Activated gamma-delta T cell (primary cell): ENCODE measurements around the gene CSPG5.
A peak's percentile ranks its signal among the peaks of the same experiment; 100 is the strongest.

Experiments used
- DNase-seq: peaks from one replicate; lab custom pipeline; 2025; lab: John Stamatoyannopoulos, UW

The CSPG5 gene

DNA sequence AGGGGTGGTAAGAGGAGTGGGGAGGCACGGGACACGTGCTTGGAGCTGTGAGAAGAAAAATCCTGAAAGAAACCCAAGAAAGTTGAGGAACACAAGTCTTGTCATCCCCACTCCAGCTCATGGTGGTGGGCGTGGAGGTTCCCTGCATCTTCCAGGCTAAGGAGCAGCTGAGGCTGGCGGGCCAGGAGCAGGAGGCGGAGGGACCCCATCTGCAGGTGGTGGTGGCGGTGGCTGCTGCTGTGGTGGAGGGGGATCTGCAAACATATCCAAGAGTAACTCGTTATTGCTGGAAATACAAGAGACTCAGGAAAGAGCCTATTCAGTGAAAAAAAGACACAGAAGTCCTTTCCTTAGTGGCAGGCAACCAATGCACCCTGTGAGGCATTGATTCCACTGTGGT, 9.4 kb upstream of the CSPG5 start:
- no peak for DNase-seq

DNA sequence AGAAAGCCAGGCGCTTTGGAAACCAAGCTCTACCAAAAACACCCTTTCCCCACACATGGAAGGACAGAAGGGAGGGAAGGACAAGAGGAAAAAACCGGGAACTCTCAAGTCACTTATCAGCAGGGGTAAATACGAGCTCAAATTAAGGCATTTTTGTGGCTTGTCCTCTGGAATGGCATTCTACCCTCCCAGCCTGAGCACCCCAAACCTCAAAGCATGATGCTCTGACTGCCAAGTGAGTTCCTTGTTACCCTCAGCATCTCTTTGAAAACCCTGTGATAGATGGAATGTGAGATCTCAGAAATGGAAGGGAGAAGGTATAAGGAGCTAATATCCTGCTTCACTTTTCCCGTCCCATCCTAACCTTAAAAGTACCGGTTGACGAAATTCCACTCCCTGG, 8.1 kb upstream of the CSPG5 start:
- DNase-seq, result no peak

DNA sequence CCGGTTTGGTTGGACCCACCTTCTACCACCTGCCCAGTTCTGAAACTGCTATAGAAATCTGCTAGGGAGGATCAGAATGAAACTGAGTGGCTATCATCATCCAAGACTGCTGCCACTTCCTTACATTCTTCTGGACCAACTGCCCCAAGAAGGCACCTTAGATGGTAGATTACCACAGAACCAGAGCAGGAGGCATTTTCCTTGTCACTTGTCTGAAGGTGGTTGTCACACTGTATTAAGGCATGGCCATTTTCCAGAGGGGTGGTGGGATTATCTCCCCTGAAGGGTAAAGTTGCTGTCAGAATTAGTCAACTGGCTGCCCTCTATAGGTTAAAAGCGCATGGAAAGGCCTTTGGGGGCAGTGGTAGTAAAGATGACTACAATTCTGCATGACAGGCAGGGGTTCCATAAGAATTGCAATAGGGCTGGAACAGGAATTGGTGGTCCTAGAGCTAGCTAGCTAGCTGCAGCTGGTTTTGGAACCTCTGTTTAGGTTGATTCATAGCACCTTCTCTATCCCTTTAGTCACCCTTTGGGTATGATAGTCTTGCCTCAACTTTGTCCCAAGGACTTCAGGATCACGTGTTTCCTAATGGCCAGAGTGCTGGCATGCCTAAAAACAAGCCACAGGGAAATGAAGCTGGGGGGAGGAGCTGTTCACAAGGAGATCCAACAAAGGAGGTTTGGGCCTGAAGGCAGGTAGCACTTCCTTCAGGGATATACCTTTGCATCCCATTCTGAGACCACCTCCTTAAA, 4.8 kb upstream of the CSPG5 start:
- DNase-seq, result no peak

DNA sequence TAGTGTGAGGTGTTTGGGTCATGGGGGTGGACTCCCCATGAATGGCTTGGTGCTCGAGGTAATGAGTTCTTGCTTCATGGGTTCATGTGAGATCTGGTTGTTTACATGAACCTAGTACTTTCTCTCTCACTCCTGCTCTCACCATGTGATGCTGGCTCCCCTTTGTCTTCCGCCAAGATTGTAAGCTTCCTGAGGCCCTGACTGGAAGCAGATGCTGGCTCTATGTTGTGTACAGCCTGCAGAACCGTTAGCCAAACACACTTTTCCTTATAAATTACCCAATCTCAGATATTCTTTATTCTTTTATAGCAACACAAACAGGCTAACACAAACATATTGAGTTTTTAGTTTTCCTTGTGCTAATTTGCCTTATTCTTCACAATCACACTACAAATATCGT, 3.2 kb upstream of the CSPG5 start:
- DNase-seq, result no peak

DNA sequence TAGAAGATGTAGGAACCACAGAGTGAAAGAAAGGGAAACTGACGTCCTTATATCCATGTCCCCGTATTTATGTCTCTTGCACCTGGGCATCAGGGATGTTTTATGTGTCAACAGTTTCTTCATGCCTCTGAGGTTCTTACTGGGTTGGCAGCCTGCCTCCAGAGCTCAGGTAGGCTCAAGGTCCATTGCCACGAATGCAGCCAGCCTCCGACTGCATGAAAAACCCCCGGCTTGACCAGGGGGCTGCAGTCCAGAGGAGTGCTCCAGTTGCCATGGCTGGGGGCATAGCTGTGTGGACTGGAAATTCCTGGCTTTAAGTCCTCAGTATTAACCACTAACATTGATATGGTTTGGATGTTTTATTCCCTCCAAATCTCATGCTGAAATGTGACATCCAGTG, 2.8 kb upstream of the CSPG5 start:
- no peak for DNase-seq

DNA sequence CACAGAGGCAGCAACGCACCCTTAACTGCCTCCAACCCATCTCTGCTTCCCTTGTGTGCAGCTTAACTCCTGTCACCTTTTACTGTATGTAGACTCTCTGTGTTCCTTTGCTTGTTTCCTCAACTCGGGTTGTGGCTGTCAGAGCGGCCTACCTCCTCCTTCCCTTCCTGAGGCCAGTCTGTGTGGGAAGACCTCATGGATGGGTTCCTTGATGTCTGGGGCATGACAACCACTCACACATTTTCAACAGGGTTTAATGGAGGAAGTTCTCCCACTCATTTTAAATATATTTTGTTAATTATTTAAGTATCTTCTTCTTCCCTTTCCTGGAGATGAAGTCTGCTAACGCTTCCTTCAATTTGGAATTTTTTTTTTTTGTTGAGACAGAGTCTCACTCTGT, 1.8 kb upstream of the CSPG5 start:
- DNase-seq, result no peak

DNA sequence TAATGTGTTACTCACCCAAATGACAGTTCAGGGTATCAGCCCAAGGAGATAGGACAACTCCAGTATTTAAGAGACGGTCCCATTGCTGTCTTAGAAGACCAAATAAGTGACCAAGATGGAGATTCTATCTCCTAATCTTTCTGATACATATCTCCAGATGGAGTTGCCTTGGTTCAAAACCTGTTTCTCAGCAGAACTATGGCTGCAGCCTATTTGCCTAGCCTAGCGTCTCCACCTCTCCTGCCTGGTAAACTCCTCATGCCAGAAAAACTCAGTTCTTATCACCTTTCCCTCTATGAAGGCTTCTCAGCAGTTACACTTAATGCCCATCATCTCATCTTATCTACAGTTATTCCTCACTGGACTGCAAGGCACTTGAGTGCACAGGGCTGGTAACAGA, 1.2 kb upstream of the CSPG5 start:
- DNase-seq, result no peak

DNA sequence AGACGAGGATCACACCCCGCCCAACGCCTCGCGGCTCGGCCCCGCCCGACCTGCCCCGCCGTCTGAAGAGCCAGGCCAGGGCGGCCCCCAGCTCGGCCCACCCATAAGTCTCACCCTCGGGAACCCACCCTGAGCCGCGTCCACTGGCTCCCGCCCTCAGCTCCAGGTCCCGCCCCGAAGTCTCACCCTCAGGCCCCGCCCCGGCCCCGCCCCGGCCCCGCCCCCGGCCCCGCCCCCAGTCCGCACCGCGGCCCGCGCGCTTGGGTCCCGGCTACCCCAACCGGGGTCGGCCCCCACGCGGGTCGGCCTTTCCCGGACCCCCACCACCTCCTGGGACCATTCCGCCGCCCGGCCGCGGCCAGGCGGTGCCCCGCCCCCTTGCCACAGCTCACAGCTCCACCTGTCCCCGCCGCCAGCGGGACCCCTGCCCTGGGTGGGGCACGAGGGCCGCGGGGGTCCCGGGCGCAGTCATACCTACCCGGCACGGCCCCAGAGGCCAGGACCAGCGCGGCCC, 489 bp downstream of the CSPG5 start:
- DNase-seq, result peak; percentile 39

DNA sequence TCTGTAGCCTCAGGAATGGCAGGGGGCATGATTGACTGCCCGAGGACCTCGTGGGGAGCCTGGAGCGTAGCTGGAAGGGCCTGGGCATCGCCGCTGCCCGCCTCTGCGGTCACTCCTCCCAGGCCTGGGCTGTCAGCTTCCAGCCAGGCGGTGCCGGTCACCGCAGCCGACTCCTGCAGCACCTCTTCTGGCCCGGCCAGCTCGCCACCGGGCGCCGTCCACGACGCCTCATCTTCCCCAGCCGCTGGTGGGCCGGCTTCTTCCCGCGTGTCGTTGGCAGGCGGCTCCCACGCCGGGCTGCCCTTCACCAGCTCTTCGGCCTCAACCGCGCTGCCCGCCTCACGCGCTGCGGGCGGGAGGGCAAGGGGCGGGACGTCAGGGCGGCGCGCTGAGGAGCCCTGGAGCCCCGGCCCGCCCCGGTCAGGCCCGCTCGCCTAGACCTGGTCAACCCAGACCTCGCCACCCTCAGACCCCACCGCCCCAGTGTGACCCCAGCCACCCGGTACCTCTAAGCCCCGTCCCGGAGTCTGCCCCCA, 1.0 kb downstream of the CSPG5 start:
- no peak for DNase-seq

DNA sequence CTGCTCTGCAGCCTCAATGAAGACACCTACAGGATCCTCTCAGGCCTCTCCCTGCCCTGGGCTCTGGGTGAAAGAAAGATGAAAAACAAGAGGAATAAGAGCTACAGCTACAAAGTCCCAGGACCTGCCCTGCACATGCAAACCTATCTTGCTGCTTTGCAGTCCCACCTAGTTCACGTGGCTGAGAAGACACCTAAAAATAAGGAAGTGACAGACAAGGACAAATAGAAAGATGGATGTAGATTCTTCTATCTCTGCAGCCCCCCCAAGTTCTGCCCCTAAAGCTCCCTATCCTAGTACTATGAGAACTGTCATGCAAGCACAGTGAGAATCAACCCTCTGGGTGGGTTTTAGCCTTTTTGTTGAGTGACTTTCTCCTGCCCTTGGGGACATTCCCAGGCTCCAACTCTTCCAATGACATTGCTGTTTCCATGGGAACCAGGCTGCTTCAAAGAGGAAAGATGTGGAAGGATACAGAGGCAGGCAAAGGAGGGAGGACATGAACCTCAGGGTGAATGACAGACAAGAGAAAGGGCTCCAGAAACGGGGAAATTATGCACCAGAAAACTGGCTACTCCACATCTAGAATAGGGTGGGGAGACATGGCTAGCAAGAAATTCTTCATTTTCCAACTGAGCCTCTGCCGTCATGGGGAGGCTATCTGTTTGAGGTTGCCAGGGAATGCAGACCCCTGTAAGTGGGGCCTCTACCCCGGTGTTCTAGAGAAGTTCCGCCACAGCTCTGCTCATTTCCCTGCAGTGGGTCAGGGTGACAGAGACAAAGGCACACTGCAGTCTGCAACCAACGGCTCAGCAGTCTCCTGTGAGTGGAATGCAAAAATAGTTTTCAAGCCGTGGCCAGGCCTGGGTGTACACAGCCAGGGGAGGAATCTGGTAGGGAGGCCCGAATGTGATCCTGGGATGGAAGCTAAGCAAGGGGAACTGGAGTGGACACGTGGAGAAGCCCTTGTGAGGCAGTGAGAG, 5.2 kb downstream of the CSPG5 start:
- no peak for DNase-seq

DNA sequence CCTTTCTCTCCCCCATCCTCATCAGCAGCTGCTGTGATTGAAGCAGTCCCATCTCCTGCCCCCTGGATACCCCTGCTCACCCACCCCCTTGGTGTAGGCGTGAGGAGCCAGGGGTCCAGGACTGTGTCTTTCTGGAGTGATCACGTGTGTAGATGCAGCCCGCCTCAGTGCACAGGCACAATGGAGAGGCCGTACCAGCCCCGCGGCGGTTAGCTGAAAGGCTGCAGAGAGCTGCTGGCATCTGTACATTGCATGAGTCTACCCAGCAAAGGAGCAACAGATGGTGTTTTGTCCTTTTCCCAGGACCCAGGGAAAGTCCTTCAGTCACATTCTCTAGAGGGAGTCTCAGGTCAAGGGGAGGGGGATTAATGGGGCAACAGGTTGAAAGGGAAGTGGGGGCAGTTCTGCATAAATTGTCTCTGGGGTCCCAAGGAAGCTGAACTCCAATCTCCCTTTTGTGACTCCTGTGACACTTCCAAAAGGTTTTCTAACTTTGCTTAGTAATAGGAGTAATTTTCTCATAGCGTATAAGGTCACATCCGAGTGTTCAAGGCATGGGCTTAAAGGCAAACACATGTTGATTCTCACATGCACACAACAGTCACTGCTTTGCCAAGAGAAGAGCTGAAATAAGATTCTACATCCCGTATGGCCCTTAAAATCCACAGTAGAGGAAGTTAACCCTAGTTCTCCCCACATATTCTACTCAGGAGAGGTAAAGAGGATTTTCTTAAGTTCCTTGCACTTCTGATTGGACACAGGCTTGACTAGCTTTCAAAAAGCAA, 7.1 kb downstream of the CSPG5 start:
- DNase-seq, result no peak

DNA sequence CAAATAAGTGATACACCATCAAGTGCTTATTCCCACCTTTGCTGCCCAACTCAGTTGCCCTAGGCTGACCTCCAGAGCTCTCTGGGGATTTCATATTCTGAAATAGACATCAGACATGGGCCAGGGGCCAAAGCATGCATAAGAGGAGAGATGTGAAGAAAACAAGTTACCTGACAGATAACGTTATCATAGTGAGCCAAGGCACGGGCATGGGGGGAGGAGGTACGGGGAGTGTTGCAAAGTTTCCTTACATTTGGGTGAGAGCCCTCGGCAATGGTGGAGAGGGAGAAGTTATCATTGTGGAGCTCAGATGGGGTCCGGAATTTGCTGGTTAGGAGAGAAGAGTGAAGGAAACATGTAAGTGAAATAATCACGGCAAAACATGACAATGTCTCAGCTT, 9.8 kb downstream of the CSPG5 start:
- no peak for DNase-seq

DNA sequence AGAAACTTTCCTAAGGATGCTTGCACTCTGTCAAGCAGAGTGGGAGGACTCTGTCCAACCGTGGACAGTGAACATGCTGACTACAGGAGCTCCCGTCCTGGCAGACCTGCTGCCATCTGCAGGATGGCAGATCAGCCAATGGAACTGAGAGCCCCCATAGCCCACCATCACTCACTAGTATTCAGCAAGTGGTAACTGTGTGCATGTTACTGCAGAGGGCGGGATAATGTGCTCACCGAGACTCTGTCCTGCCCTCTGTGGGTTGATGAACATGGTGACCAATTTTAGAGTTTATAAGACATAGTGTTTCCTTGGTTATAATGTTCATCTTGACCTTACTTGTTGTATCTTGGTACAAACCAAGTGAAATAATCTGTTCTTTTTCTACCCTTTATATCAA, 11.5 kb downstream of the CSPG5 start:
- no peak for DNase-seq

DNA sequence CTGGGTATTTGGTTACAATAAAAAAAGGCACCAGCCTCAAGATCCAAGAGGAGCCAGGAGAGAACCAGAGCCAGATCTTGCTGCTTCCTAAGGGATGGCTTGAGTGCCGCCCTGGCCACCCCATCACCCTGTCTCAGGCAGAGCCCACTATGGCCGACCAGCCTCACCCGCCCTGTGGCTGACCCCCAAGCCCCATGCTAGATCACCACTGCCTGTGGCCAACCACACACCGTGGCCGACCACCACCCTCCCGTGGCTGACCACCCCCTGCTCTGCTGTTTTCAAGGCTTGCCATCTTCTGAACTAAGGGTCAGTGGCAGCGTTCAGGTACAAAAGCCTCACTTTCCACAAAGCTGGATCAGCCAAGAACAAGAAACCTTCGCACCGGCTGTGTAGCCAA, 12.0 kb downstream of the CSPG5 start:
- no peak for DNase-seq

DNA sequence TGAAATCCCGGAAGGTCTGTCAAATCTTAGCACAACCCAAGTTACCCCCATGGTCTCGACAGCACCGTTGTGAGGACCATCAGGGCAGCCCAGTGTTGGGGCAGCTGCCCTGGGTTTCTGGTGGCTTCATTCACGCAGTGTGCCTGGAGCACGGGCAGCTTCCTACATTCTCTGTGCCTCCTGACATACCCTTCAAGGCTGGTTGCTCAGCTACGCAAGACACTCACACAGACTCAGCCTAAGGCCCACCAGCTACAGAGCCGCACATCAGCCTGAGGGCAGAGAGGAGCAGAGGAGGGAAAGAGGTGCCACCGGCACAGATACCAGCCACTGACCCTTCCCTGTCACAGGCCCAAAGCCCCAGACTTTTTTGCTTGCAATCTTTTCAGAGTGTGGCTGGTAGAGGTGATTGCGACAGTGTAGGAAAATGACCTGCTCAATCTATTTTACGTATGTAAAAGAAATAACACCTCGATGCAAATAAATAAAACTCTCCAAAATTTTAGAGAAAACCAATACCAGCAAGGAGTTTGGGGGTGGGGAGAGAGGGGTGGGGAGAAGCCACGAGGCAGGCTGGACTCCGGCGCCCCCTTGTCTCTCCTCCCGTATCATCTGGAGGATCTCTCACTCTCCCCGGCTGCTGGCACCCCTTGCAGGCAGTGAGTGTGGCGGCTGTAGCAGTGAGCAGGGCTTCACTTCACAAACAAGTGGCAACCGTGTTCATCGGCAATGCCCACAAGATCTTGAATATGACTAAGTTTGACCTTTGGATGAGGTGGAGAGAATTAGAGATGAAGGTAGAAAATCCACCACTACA, 12.7 kb downstream of the CSPG5 start:
- DNase-seq, result no peak

DNA sequence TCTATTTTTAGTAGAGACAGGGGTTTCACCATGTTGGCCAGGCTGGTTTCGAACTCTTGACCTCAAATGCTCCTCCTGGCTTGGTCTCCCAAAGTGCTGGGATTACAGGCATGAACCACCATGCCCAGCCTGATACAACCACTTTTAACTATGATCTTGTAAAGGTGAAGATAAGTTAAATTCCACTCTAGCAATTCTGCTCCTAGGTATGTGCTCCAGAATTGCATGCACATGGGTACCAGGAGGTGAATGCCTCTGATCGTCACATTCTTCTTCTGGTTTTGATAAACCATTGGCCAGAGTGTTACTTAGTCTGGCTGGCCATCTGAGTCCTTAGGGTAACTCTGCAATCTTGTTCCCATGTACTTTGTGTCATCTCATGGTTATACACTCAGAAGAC, 22.3 kb downstream of the CSPG5 start:
- no peak for DNase-seq

DNA sequence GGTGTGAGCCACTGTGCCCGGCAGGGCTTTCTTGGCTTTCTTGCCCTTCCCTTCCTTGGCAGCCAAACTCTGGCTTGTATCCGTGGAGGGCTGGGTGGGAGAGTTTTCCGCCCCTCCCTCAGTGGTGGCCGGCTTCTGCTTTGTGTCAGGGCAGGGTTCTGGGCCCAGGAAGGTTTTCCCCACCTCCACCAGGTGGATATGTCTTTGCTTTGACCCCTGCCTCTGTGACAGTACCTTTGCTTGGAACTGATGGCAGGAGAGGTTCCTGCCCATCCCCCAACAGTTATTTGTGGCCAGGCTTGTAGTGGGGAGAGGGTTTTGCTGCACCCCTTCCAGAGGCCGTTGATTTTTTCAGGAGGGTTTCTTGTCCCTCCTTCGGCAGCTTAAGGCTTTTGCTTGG, 24.3 kb downstream of the CSPG5 start:
- DNase-seq, result no peak

DNA sequence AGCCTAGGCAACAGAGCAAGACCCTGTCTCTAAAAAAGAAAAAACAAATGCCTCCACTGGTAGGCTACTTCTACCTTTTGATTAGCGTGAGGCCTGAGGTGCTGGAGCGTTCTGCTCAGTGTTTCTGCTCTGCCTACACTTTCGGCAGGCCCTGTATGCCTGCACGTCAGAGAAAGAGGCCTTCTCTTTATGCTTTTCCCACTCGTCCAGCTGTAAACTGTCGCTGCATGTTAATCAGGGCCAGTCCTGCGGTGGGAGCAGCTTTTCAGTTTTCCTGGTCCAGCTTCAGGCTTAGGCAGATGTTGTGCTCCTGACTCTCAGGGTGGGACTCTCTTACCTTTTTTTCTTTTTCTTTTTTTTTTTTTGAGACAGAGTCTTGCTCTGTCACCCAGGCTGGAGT, 25.3 kb downstream of the CSPG5 start:
- DNase-seq, result no peak

DNA sequence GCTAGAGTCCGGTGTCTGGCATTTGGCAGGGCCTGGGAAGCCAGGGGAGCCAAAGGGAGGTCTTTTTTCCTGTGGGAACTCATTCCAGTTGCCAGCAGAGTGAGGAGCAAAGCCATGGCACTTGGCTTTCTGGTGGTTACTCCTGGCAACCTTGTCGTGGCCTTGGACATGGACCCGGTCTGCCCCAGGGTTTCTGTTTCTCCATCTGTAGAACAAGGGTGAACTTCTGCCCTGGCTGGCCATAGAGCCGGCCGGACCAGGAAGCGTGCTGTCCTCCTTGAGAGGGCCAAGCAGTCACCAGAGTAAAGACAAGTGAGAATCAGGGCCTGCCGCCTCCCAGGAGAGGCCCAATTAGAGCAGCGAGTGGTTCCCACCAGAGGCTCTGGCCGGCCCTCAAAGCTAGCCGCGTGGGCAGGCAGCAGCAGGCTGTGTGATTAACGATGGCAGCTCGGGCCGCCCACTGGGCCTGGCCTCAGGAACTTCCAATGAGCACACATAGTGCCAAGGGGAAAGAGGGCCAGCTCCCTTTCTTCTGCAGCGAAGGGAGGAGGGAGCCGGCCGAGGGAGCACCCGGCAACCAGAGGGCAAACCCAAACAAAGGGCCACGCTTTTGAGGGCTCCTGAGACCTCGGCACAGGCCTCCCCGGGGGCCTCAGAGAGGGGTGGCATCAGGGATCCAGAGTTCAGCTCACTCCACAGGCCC, 36.0 kb downstream of the CSPG5 start:
- no peak for DNase-seq

DNA sequence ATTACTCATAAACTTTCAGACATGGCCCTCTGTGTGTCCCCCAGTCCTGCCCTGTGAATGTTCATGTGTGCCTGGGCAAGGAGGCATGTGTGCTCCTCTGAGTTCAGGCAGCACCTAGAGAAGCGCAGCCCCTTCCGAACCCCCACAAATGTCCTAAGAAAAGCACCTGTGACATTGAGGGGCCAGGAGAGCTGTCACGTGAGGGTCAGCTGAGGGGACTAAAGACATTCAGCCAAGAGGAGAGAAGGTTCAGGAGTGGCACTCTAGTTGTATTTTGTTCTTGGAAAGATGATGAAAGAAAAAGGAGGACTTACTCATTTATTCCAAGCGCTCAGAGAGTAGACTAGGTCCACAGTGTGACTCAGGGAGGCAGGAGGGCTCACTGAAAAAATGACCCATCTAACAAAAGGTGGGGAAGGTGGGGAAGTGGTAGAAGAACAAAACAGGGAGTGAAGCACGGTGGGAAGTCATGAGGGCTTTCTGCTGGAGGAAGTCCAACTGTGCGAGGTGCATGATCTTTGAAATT, 37.0 kb downstream of the CSPG5 start:
- DNase-seq, result no peak
